Measurements from ENCODE around the gene HCRTR2. TPM values are rescaled to one million over a fixed set of nuclear protein-coding genes. Genes with fewer than 3 reads are reported as not detected.
"Not testable (repeated sequence)": the region's sequence is repeated elsewhere in the genome, so short reads cannot be mapped to it uniquely, and the experiment has no call there.

The HCRTR2 gene
- not detected in 2 replicates for total RNA-seq

DNA sequence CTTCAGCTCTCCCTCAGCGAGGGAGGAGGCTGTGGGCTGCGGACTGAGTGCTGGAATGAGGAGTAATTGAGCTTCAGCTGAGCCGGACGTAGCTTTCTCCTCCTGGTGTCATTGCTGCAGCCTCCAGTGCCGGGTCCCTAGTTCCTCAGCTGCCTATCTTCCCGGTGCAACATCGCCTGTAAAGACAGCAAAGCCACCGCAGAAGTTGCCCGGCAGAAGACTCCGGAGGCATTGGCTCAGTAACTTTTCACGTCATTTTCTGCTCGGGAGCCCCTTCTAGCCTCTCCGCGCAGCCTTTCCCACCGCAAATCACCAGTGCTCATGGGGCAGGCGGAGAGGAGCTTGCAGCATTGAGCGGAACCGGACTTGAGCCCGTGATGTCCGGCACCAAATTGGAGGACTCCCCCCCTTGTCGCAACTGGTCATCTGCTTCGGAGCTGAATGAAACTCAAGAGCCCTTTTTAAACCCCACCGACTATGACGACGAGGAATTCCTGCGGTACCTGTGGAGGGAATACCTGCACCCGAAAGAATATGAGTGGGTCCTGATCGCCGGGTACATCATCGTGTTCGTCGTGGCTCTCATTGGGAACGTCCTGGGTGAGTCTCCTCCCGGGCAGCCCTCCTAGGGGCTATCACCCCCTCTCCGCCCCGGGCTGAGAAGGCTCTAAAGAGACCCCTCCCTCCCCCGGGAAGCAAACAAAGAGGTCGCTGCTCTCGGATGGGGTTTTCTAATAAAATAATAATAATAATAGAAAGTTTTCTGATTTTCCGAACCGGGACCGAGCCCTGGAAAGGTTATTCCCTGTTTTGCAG lies at the start of gene HCRTR2:
Gene HCRTR2, plus strand, starts transcription at position 305 of the 816 bp plus-strand sequence. Its CDS starts 73 bp downstream, at position 378.
- DNase-seq (ENCODE audit: low read depth in 2 of 2), result no peak

DNA sequence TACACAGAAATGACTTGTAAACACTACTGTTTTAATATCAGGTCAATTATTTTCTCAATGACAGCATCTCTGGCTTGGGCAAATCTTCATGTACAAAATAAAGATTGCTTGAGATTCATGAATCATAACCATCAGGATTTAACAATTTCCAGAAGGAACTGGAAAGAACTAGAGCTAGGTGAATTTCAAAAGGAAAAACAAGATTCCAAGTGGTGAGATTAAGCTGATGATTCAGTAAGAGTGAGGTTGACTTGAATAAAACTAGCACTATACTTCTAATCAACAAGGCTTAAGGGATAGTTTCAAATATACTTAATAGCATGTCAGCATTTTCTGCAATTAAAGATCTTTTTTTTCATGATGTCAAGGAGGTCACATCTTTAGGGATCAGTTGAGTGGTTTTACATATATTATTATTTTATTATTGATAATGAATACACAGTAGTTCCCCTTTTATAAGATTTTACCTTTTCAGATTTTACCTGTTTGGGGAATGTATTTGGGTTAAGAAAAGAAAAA lies 43.5 kb upstream of the HCRTR2 start:
- DNase-seq (ENCODE audit: low read depth in 2 of 2), result no peak

DNA sequence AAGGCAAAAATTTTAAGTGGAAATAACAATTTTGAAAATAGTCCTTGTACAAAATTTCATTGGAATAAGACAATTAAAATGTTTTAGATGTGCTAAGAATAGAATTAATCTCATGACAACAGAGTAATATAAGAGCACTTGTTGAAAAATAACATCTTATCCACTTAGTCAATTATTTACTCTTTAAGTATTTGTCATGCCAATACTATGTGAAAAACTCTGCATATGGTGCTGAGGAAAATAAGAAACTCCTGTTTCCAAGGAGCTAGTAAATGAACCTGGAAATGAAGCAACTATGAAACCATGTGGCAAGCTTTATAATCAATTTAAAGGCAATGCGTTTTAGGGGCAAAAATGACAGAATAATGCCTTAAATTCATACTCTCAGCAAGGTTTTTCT lies 42.7 kb upstream of the HCRTR2 start:
- no peak for DNase-seq (ENCODE audit: low read depth in 2 of 2)

DNA sequence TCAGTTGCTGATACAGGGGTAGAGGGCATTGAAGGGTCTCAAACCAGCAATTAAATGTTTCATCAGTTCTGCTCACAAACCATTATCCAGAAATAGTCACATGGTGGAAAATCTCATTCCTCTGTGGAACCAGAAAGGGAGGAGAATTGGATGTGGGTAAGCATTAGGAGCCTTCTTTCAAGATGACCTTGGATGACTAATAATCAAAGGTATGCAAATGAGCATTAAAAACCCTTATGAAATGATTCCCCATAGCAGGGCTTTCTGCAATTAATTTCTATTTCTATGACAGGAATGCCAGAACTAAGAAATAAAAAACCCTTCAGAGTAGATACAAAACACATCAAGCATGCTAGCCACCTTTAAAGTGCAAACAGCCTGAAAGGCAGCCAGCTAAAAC lies 37.4 kb upstream of the HCRTR2 start:
- no peak for DNase-seq (ENCODE audit: low read depth in 2 of 2)

DNA sequence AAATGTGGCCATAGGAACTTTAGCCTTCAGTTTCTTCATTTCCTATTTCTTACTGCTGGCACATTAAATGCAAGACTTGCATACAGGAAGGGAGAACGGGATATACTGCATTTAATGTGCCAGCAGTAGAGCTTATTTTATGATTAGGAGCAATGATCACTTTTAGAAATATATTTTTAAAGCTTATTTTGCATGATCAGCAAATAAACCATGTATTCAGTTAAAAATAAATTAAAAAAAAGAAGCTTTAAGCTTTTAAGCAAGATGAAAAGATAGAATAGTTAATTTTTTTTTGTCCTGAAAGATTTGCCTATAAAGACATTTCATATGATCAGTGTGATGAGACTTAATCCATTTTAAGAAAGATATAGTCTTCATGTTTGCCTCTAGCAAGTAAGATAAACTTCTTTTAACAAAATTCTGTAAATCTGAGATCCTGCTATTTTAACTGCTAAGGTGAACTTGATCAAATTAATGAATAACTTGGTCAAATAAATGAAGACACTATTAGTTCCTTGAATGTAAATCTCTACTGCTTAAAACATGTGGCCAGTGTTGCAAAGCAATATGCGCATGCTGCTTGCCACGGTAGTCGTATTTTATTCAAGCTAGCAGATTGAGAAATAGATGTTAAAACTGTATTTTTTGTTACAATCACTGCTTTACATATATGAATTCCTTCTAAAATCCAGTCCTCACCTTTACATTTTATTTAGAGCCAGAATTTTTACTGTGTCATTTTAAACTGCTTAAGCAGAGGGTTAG lies 36.2 kb upstream of the HCRTR2 start:
- no peak for DNase-seq (ENCODE audit: low read depth in 2 of 2)

DNA sequence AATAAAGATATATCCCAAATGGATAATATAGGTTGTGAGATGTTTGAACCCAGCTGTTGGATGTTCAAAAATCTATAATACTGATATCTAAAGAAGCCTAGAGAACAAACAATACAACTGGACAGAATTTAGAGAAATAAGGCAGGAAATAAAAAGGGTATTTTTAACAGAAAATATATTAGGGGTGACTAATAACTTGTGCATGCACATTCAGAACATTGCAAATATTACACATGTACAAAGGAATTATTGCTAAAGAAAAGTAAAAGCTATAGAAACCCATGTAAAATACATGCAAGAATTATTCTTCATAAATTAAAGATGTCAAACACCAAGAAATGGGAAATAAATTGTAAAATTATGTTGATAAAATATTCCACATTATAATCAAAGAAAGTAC lies 32.7 kb upstream of the HCRTR2 start:
- DNase-seq (ENCODE audit: low read depth in 2 of 2), result no peak

DNA sequence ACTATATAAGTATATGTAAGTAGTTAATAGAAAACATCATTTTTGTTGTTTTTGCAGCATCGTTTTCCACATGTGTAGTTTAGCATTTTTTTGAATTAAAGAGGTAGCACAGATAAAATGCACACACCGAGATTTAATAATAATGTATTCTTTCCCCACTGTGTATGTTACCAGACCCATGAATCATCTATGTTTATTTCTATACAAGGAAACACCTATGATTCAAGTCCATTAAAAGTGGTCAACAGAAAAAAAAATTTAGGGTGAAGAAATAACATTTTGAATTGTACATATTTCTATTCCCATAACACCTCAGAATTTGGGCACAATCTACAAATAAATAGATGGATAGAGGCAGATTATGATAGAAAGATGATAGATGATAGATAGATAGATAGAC lies 31.7 kb upstream of the HCRTR2 start:
- DNase-seq (ENCODE audit: low read depth in 2 of 2), result no peak

DNA sequence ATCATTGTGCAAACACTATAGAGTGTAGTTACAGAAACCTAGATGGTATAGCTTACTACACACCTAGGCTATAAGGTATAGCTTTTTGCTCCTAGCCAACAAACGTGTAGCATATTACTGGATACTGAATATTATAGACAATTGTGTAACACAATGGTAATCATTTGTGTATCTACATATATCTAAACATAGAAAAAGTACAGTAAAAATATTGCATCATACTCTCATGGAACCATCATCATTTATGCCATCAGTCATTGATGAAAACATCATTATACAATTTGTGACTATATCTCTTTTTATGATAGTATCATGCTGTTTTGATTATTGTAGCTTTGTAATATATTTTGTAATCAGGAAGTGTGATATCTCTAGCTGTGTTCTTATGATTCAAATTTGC lies 21.0 kb upstream of the HCRTR2 start:
- DNase-seq (ENCODE audit: low read depth in 2 of 2), result no peak

DNA sequence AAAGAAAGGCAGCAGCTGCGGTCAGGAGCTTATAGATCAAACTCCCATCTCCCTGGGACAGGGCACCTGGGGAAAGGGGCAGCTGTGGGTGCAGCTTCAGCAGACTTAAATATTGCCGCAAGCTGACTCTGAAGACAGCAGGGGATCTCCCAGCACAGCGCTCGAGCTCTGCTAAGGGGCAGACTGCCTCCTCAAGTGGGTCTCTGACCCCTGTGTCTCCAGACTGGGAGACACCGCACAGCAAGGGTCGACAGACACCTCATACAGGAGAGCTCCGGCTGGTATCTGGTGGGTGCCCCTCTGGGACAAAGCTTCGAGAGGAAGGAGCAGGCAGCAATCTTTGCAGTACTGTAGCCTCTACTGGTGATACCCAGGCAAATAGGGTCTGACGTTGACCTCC lies 15.5 kb upstream of the HCRTR2 start:
- DNase-seq (ENCODE audit: low read depth in 2 of 2), result not testable (repeated sequence)

DNA sequence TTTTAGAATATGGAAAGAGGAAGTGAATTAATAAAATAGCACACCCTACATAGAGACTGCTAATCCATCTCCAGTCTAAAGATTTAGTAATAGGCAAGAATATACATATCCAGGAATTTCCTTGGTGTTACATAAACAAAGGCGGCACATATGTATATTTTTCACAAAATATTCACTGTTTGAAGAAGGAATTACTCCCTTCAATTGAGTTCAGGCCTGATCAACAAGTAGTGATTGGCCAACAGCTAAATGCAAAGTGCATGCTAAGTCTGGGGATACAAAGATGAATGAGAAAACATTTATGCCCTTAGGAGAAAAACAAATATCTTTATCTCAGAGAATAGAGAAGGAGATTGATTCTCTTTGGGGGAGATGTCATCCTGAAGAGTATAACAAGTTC lies 6.5 kb upstream of the HCRTR2 start:
- DNase-seq (ENCODE audit: low read depth in 2 of 2), result no peak

DNA sequence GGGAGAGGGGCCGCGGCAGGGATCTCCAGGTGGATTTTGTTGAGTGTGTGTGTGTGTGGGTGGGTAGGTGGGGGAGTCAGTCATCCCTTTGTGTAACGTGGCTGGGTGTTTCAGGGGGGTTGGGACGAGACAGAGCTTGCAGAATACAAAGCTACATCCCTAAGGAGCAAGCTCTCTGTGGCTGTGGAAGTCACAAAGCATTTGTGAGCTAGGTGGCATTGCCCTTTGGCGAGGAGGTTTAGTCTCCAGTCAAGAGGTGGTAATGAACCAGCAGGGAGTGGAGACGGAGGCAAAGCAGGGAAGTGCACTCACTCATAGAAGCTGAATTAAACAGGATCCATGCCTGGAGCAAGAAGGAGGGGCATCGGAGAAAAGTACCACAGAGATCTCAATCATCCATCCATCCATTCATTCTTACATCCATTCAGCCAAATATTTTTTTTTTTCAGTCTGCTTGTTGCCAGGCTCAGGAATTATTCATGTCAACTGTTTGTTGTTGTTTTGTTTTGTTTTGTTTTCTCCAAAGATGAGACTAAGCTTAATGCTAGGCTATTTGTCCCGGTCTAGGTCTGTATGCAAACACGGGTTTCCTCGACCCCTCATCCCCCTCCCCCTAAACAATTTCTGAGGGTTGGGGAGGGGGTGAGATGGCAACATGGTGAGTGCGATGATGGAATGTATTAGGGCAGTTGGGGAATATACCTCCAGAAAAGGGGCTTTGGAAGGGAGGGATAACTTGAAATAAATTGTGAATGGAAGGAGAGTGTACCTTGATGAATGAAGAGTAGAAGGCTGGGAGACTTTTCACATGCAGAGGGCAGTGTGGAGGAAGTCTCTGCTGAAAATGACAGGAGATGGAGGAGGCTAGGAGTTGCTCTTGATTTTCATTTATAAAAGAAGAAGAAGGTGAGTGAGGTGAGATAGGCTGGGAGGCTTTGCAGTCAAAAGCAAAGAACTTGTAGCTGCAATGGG lies 1.0 kb downstream of the HCRTR2 start:
- no peak for DNase-seq (ENCODE audit: low read depth in 2 of 2)

DNA sequence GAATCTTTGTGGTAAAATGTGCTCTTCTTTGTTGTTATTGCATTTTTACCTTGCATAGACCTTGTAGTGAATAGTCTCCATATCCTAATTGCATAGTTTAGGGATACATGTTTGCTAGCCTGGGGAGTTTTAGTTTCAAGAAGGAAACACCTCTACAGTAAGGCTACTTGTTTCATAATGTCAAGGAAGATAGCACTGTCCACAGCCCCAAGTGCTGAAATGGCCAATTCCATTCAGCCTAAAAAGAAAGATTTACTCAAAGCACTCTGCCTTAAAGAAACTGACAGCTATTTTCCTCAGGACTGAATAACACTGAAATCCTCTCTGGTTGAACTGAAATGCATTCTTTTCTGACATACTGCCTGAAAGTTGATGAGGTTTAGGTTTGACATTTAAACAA lies 2.6 kb downstream of the HCRTR2 start:
- DNase-seq (ENCODE audit: low read depth in 2 of 2), result no peak

DNA sequence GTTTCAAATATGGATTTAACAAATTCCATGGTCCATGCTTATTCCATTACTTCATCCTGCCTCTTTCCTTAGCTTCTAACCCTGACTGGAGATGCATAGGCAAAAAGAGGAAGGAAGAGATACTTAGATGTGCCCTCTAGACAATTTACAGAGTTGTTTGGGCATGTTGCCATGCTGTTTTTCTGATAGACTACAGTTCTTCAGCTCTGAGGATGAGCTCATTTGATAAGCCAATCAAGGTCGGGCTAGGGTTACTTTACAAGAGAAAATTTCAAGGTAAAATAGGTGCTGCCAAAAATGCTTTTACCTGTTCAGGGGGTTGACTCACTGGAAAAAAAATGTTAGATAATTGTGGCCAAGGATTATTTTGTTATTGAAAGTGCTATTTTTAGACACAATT lies 5.9 kb downstream of the HCRTR2 start:
- no peak for DNase-seq (ENCODE audit: low read depth in 2 of 2)

DNA sequence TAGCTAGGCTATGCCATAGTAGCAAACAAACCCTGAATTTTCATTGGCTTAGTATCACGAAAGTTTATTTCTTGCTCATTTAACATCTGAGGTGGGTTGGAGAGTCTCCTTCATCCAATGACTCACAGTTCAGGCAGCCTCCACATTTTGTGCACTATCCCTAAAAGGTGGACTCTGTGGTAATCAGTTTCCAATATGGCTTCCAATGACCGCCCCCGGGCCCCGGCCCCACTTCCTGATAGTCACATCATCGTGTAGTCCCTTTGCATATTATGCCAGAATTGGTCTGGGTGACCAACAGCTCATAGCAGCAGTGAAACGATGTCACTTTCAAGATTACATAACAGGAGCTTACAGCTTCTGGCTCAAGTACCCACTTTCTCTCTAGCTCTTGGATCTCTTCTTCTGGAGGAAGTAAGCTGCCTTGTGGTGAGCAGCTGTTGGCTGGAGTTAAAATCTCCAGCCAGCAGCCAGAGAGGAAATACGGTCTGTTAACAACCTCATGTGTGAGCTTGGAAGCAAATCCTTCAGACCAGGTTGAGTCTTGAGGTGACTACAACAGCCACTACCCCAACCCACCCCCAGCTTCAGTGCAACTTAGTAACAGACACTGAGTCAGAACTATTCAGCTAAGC lies 7.8 kb downstream of the HCRTR2 start:
- DNase-seq (ENCODE audit: low read depth in 2 of 2), result no peak

DNA sequence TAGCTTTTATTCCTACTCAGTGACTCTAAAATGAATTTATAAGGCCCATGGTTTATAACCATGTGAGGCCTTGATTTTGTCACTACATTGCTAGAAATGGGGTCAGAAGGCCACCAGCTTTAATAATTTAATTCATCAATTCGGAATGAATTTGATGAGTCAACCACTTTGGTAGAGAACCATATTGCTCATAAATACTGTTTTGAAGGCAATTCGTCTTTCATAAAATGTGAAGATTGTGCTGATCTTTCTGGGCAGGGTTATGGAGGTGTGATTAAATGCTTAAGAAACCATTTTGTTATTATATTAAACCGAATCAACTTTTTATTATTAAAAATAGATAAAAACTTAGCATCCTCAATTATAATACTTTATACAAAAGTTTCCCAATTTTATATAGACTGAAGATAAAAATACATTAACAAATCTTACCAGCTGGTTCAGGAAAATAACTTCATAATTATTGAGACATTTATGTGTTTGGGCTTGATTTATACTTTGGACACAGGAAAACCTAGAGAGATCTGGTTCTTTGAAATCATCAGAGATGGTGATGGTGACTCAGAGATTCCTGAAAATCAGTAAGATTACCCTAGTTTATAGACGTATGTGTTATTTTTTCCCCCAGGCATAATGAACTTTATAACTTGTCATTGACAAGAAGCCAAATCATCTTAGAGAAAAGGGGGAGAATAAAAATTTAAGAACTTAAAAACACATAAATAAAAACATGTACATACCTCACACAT lies 10.6 kb downstream of the HCRTR2 start:
- no peak for DNase-seq (ENCODE audit: low read depth in 2 of 2)

DNA sequence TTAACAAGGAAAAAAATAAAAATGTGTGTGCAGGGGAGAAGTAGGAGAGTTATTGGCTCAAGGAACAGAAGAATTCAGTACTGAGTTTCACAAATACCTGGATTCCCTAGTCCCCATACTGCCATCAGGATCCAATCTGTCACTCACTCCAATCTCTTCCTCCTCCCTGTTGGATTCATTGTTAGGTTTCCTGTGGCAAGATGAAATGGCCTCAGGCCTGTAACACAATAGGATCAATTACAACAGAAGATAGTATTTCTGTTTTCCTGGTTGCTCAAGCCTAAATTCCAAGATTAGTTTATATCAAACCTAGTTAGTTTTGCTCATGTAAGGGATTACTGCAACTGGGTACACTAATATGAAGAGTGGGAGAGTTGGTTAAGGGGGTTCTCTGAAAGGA lies 24.4 kb downstream of the HCRTR2 start:
- DNase-seq (ENCODE audit: low read depth in 2 of 2), result no peak

DNA sequence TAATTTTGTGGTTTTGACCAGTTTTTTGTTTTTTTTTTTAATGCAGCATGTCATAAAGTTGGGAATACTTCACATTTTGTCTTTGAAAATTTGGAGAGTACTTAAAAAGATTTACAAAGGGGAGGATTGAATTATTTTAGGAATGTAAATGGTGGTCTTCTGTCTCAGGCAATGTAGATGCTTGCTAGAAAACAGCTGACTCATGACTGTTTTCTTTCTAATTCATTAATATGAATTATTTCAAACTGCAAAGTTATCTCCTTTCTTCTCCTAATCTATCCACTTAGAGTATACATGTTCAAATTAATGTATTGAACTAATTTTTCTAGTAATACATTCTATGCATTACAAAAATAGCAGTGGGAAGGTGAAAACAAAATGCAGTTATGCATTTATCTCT lies 24.9 kb downstream of the HCRTR2 start:
- DNase-seq (ENCODE audit: low read depth in 2 of 2), result no peak

DNA sequence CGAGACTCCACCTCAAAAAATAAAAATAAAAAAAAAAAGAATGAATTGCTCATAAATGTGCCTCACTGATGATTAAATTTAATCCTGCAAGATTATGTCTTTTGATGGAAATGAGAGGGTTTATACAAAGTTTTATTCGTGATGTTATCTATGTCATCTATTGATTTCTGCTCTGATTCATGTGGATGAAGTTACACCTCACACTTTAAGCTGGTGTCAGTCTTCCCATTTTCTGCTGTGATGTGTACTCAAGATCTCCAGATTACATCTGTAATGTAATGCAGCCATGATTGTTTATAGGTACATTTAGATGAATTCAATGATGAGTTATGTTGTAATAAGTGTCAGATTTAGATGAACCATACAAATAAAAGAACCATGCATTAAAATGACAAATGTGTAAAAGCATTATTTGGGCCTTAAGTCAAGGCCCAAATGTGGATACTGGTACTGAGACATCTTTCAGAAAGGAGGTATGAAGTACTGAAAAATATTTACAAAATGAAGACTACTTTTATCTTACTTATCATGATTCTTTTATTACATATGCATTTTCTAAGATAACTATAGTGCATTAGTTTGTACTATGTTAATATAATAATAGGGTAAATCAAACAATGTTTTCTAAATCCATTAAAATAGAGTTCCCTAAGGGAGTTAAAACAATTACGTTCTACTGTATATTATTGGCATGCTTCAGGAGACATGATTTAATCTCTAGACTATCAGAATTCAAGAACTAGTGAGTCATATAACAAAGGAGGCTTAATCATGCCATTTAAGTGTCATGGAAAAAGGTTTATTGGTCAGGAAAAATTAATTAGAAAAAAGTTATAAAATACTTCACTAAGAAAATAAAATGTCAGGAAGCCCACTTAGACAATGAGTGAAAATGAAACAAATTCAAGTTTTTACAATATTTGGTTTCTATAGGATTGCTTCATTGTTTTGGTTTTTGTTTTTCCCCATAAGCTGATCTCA lies 34.5 kb downstream of the HCRTR2 start:
- no peak for DNase-seq (ENCODE audit: low read depth in 2 of 2)

DNA sequence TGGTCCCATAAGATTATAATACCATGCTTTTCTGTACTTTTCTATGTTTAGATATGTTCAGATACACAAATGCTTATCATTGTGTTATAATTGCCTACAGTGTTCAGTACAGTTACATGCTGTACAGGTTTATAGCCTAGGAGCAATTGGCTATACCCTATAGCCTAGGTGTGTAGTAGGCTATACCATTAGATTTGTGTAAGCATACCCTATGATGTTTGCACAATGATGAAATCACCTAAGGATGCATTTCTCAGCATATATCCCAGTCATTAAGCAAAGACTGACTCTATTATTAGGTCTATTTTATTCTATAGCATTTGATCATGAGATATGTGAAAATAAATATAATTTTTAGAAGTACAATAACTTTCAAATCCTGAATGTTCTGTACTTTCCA lies 36.6 kb downstream of the HCRTR2 start:
- no peak for DNase-seq (ENCODE audit: low read depth in 2 of 2)
